K562 (cell line): Measurements from ENCODE around the gene FA2H. TPM values are rescaled to one million over a fixed set of nuclear protein-coding genes. Genes with fewer than 3 reads are reported as not detected.

ENCODE experiments used
- CXXC5 ChIP-seq: fragments of 250-450 bp; sonication (Bioruptor Pico); IDR thresholded peaks from 2 replicates; pipeline ENCODE4 v1.8.0; 2022; ENCODE audit warnings: inconsistent platforms, mild to moderate bottlenecking, moderate library complexity
- MBD2 ChIP-seq: sonication (generic); IDR thresholded peaks from 2 replicates; pipeline ENCODE4 v1.6.1; 2016; ENCODE audit warnings: low read depth, borderline replicate concordance
- MCM3 ChIP-seq: fragments of 450-650 bp; IDR thresholded peaks from 2 replicates; pipeline ENCODE4 v1.6.1; 2016
- MNT ChIP-seq, 2 experiments: fragments of 450-650 bp; conservative IDR thresholded peaks; 2 replicates each; pipeline ENCODE4 v1.6.1; 2017; ENCODE audit warnings: mild to moderate bottlenecking in 2 of 2, moderate library complexity in 2 of 2
- NFIX ChIP-seq: fragments of 250-450 bp; sonication (Bioruptor Pico); IDR thresholded peaks from 2 replicates; pipeline ENCODE4 v1.4.0; 2020; ENCODE audit warnings: low read depth, mild to moderate bottlenecking, moderate library complexity
- NKRF ChIP-seq: fragments of 450-650 bp; IDR thresholded peaks from 2 replicates; pipeline ENCODE4 v1.6.1; 2016; ENCODE audit warnings: borderline replicate concordance
- NRF1 ChIP-seq, 2 experiments: fragments of 450-650 bp; IDR thresholded peaks in 1 of 2; conservative IDR thresholded peaks in 1 of 2; 2 replicates each; pipeline ENCODE4 v1.6.1; 2014; ENCODE audit warnings: mild to moderate bottlenecking in 2 of 2
- PCBP2 ChIP-seq: fragments of 200-400 bp; formaldehyde crosslinking; IDR thresholded peaks from 2 replicates; pipeline ENCODE4 v1.6.1; 2018; ENCODE audit warnings: low read length, low read depth, mild to moderate bottlenecking, moderate library complexity; ENCODE audit not compliant: poor library complexity, severe bottlenecking
- TAF1 ChIP-seq: IDR thresholded peaks from 2 replicates; pipeline ENCODE4 v1.6.1; 2011; ENCODE audit warnings: mild to moderate bottlenecking, low read length, moderate library complexity; ENCODE audit not compliant: insufficient read depth, control insufficient read depth, severe bottlenecking; ENCODE audit errors: extremely low read depth
- TCF7 ChIP-seq: sonication (generic); IDR thresholded peaks from 2 replicates; pipeline ENCODE4 v1.6.1; 2016; ENCODE audit warnings: antibody characterized with exemption, borderline replicate concordance
- TSHZ1 ChIP-seq: fragments of 250-450 bp; sonication (Bioruptor Pico); IDR thresholded peaks from 2 replicates; pipeline ENCODE4 v1.4.0; 2020; ENCODE audit warnings: mild to moderate bottlenecking, moderate library complexity
- ZBTB43 ChIP-seq: sonication (generic); formaldehyde crosslinking; IDR thresholded peaks from 2 replicates; pipeline ENCODE4 v1.8.0; 2023; ENCODE audit warnings: mild to moderate bottlenecking, missing genetic modification reagents
- ZNF507 ChIP-seq: conservative IDR thresholded peaks from 2 replicates; pipeline ENCODE4 v1.6.1; 2017; ENCODE audit warnings: missing genetic modification characterization, missing compliant biosample characterization
- ZNF512 ChIP-seq: IDR thresholded peaks from 2 replicates; pipeline ENCODE4 v1.6.1; 2016; ENCODE audit warnings: missing genetic modification characterization, missing compliant biosample characterization
- polyA plus RNA-seq, 8 experiments: library from polyadenylated mRNA; depleted of rRNA in 4 of 8; stranded (reverse) in 5 of 8; unstranded in 3 of 8; fragments of >200 nt; fragmentation: Nextera tagmentation in 2 of 8; fragmentation: Illumina TruSeq in 1 of 8; extraction: Ambion mirVana in 2 of 8; extraction: Trizol in 1 of 8; gene quantifications; 2 replicates each; pipeline versions ENCODE4 v1.2.1 to v1.2.3, GENCODE V29; 2011 to 2014; ENCODE audit warnings: inconsistent platforms in 1 of 8, missing spikeins in 1 of 8
- total RNA-seq, 7 experiments: library from RNA; depleted of rRNA in 6 of 7; stranded (reverse); fragments of >200 nt in 6 of 7; fragmentation: Illumina TruSeq in 2 of 7; extraction: Trizol in 2 of 7; gene quantifications; 2 replicates each; pipeline versions ENCODE4 v1.2.1 to v1.2.3, GENCODE V29; 2011 to 2021; ENCODE audit warnings: low replicate concordance in 1 of 7

FA2H gene
- total and polyA plus RNA-seq, 9 of the 15 experiments (the other 6 are each of a cell fraction or from before 2014, with no cell fraction given): not detected

GRCh38 chr16:74695450-74696422 is 78.9 kb downstream of the FA2H start (continued):
- TF ChIP-seq PCBP2 (no peak), TAF1 (peak; percentile 60), NKRF (no peak), NRF1 (conservative IDR thresholded peaks at IDR 0.05 in 1 of 2, IDR thresholded peaks at IDR 0.05 in 1 of 2) (peak; percentile 70 to 72), TCF7 (no peak), NFIX (CRISPR knock-in tag) (no peak), CXXC5 (CRISPR knock-in tag) (peak; percentile 28; the same call in 1 of the 2 replicates), MNT (conservative IDR thresholded peaks at IDR 0.05) (peak in 1 of 2 experiments; percentile 60; a peak in 1 of 4 replicates), TSHZ1 (CRISPR knock-in tag) (no peak), ZNF507 (tag) (no peak), ZBTB43 (CRISPR knock-in tag) (no peak), MBD2 (peak; percentile 96), MCM3 (no peak), ZNF512 (tag) (no peak)
